ENCODE results near the gene NCOA1.

Gene NCOA1

DNA sequence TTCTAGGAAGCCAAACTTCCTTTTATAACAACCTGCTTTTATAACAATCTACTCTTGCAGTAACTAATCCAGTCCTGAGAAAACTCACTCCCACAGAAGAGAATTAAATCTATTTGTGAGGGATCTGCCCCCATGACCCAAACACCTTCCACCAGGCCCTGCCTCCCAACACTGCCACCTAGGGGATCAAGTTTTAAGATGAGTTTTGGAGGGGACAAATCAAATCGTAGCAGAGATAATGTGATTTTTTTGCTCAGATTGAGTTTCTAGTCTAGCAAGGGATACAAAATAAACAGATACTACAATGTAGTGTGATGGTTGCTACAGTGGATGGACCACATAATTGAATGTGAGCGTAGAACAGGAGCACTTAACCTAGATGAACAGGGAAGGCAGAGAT is 52.2 kb downstream of the NCOA1 start:
- Histone ChIP-seq H2AK5ac (ENCODE audit: low read length) (no peak overlapping the region), H3K14ac (ENCODE audit: low read length) (no peak overlapping the region), H3K36me3 (ENCODE audit: control insufficient read depth in 1 of 2, insufficient read depth in 2 of 2, low read length in 2 of 2) (no peaks in the 10 kb centered on the region), H3K79me2 (ENCODE audit: control insufficient read depth, insufficient read depth, low read length, poor library complexity) (no peaks in the 10 kb centered on the region), H2BK12ac (ENCODE audit: low read length) (no peak overlapping the region), H3K4me2 (ENCODE audit: low read length) (no peak overlapping the region), H3K18ac (ENCODE audit: low read length) (no peak overlapping the region), H3K23ac (ENCODE audit: low read length) (no peak overlapping the region), H3K4me1 (ENCODE audit: control insufficient read depth in 1 of 2, insufficient read depth in 2 of 2, low read length in 2 of 2) (no peaks in the 10 kb centered on the region), H2AFZ (ENCODE audit: insufficient read depth, low read length, poor library complexity) (no peak overlapping the region), H4K8ac (ENCODE audit: low read depth, low read length) (no peak overlapping the region), H3K4ac (ENCODE audit: low read depth, low read length) (no peak overlapping the region), H4K12ac (ENCODE audit: low read depth, low read length) (no peak overlapping the region), H2BK120ac (ENCODE audit: insufficient read depth, low read length, poor library complexity) (no peak overlapping the region), H2BK5ac (ENCODE audit: low read depth, low read length, poor library complexity) (no peak overlapping the region), H3K27ac (ENCODE audit: low read depth, low read length) (no peak overlapping the region), H4K91ac (ENCODE audit: low read depth, low read length) (no peak overlapping the region), H3K4me3 (ENCODE audit: low read depth, low read length) (no peak overlapping the region), H3K9me3 (ENCODE audit: insufficient read depth, low read depth, low read length) (peaks cover 2% of the 10 kb centered on the region), H3K27me3 (ENCODE audit: insufficient read depth, low read length) (no peaks in the 10 kb centered on the region), H3K9ac (ENCODE audit: low read length) (no peak overlapping the region), H3K79me1 (ENCODE audit: low read length) (no peaks in the 10 kb centered on the region)
- no peak for DNase-seq
- no CpG with 5 or more reads among the region's 2 CpGs for WGBS (ENCODE audit: extremely low coverage, insufficient coverage, insufficient read length)

DNA sequence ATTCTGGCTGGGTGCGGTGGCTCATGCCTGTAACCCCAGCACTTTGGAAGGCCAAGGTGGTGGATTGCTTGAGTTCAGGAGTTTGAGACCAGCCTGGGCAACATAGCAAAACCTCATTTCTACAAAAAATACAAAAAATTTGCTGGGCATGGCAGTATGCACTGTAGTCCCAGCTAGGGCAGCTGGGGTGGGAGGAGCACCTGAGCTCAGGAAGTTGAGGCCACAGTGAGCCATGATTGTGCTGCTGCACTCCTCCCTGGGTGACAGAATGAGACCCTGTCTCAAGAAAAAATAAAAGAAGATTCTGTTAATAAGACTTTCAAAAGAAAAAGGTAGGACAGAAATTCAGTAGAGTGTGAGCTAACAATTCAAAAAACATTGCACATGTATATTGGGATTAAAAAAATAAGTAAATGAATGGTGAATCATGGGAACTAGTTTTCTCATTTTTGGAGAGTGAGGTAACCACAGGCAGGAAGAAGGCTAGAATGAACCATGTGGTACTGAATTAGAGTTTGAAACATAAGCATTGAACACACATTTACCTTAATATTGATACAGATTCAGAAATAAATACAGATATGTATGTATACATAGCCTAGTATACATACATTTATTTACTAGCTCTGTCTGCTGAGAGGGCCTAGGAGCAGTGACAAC is 53.5 kb downstream of the NCOA1 start:
- H2BK12ac ChIP-seq (ENCODE audit: low read length), result no peak overlapping the region
- no peak overlapping the region for H4K91ac ChIP-seq (ENCODE audit: low read depth, low read length)
- H3K9ac ChIP-seq (ENCODE audit: low read length), result no peak overlapping the region
- H3K4ac ChIP-seq (ENCODE audit: low read depth, low read length), result no peak overlapping the region
- no peak overlapping the region for H3K27ac ChIP-seq (ENCODE audit: low read depth, low read length)
- no peak overlapping the region for H3K18ac ChIP-seq (ENCODE audit: low read length)
- WGBS (ENCODE audit: extremely low coverage, insufficient coverage, insufficient read length), result no CpG with 5 or more reads among the region's 1 CpG
- peaks cover 3% of the 10 kb centered on the region for H3K9me3 ChIP-seq (ENCODE audit: insufficient read depth, low read depth, low read length)
- H3K4me2 ChIP-seq (ENCODE audit: low read length), result no peak overlapping the region
- H2AFZ ChIP-seq (ENCODE audit: insufficient read depth, low read length, poor library complexity), result no peak overlapping the region
- no peak overlapping the region for H2BK120ac ChIP-seq (ENCODE audit: insufficient read depth, low read length, poor library complexity)
- no peak overlapping the region for H2AK5ac ChIP-seq (ENCODE audit: low read length)
- DNase-seq, result no peak
- H3K23ac ChIP-seq (ENCODE audit: low read length), result no peak overlapping the region
- H3K36me3 ChIP-seq (ENCODE audit: control insufficient read depth in 1 of 2, insufficient read depth in 2 of 2, low read length in 2 of 2), result no peaks in the 10 kb centered on the region
- H3K14ac ChIP-seq (ENCODE audit: low read length), result no peak overlapping the region
- H3K79me1 ChIP-seq (ENCODE audit: low read length), result no peaks in the 10 kb centered on the region
- no peak overlapping the region for H2BK5ac ChIP-seq (ENCODE audit: low read depth, low read length, poor library complexity)
- no peak overlapping the region for H4K12ac ChIP-seq (ENCODE audit: low read depth, low read length)
- H3K27me3 ChIP-seq (ENCODE audit: insufficient read depth, low read length), result no peaks in the 10 kb centered on the region
- no peak overlapping the region for H4K8ac ChIP-seq (ENCODE audit: low read depth, low read length)
- H3K4me3 ChIP-seq (ENCODE audit: low read depth, low read length), result no peak overlapping the region
- no peaks in the 10 kb centered on the region for H3K4me1 ChIP-seq (ENCODE audit: control insufficient read depth in 1 of 2, insufficient read depth in 2 of 2, low read length in 2 of 2)
- H3K79me2 ChIP-seq (ENCODE audit: control insufficient read depth, insufficient read depth, low read length, poor library complexity), result no peaks in the 10 kb centered on the region

DNA sequence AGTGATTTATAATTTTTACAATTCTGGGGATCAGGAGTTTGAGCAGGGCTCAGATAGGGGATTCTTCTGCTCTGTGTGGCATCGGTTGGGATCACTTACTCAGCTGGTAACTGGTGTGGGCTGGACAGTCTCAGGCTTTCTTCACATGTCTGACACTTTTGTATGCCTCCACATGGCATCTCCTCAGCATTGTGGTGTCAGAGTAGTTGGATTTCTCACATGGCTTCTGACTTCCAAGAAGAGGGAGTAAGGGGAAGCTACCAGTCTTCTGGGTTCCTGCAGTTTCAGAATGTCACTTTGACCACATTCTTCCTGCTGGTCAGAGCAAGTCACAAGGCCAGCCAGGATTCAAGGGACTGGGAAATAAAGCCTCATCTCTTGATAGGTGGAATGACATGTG is 55.6 kb downstream of the NCOA1 start:
- no peaks in the 10 kb centered on the region for H3K79me2 ChIP-seq (ENCODE audit: control insufficient read depth, insufficient read depth, low read length, poor library complexity)
- H3K4ac ChIP-seq (ENCODE audit: low read depth, low read length), result no peak overlapping the region
- no peaks in the 10 kb centered on the region for H3K36me3 ChIP-seq (ENCODE audit: control insufficient read depth in 1 of 2, insufficient read depth in 2 of 2, low read length in 2 of 2)
- H4K8ac ChIP-seq (ENCODE audit: low read depth, low read length), result no peak overlapping the region
- H3K27ac ChIP-seq (ENCODE audit: low read depth, low read length), result no peak overlapping the region
- H3K18ac ChIP-seq (ENCODE audit: low read length), result no peak overlapping the region
- H2BK5ac ChIP-seq (ENCODE audit: low read depth, low read length, poor library complexity), result no peak overlapping the region
- H3K9ac ChIP-seq (ENCODE audit: low read length), result no peak overlapping the region
- H2BK120ac ChIP-seq (ENCODE audit: insufficient read depth, low read length, poor library complexity), result no peak overlapping the region
- peaks cover 3% of the 10 kb centered on the region for H3K9me3 ChIP-seq (ENCODE audit: insufficient read depth, low read depth, low read length)
- no peak overlapping the region for H4K91ac ChIP-seq (ENCODE audit: low read depth, low read length)
- H3K4me2 ChIP-seq (ENCODE audit: low read length), result no peak overlapping the region
- no peak overlapping the region for H3K23ac ChIP-seq (ENCODE audit: low read length)
- no peaks in the 10 kb centered on the region for H3K4me1 ChIP-seq (ENCODE audit: control insufficient read depth in 1 of 2, insufficient read depth in 2 of 2, low read length in 2 of 2)
- H4K12ac ChIP-seq (ENCODE audit: low read depth, low read length), result no peak overlapping the region
- H3K27me3 ChIP-seq (ENCODE audit: insufficient read depth, low read length), result no peaks in the 10 kb centered on the region
- no peak for DNase-seq
- no CpG with 5 or more reads among the region's 1 CpG for WGBS (ENCODE audit: extremely low coverage, insufficient coverage, insufficient read length)
- H2AK5ac ChIP-seq (ENCODE audit: low read length), result no peak overlapping the region
- no peak overlapping the region for H2AFZ ChIP-seq (ENCODE audit: insufficient read depth, low read length, poor library complexity)
- no peak overlapping the region for H3K4me3 ChIP-seq (ENCODE audit: low read depth, low read length)
- H3K79me1 ChIP-seq (ENCODE audit: low read length), result no peaks in the 10 kb centered on the region
- no peak overlapping the region for H2BK12ac ChIP-seq (ENCODE audit: low read length)
- H3K14ac ChIP-seq (ENCODE audit: low read length), result no peak overlapping the region

DNA sequence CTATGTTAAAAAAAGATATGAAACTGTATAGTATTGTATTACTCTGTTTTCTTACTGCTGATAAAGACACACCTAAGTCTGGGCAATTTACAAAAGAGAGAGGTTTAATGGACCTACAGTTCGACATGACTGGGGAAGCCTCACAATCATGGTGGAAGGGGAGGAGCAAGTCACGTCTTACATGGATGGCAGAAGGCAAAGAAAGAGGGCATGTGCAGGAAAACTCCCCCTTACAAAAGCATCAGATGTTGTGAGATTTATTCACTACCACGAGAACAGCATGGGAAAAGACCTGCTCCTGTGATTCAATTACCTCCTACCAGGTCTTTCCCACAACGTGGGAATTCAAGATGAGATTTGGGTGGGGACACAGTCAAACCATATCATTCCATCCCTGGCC is 57.0 kb downstream of the NCOA1 start:
- Histone ChIP-seq H3K36me3 (ENCODE audit: control insufficient read depth in 1 of 2, insufficient read depth in 2 of 2, low read length in 2 of 2) (no peaks in the 10 kb centered on the region), H3K9ac (ENCODE audit: low read length) (no peak overlapping the region), H3K79me2 (ENCODE audit: control insufficient read depth, insufficient read depth, low read length, poor library complexity) (no peaks in the 10 kb centered on the region), H4K12ac (ENCODE audit: low read depth, low read length) (no peak overlapping the region), H3K79me1 (ENCODE audit: low read length) (no peaks in the 10 kb centered on the region), H2AFZ (ENCODE audit: insufficient read depth, low read length, poor library complexity) (no peak overlapping the region), H3K27me3 (ENCODE audit: insufficient read depth, low read length) (no peaks in the 10 kb centered on the region), H3K27ac (ENCODE audit: low read depth, low read length) (no peak overlapping the region), H3K4me2 (ENCODE audit: low read length) (no peak overlapping the region), H4K8ac (ENCODE audit: low read depth, low read length) (no peak overlapping the region), H3K18ac (ENCODE audit: low read length) (no peak overlapping the region), H2BK120ac (ENCODE audit: insufficient read depth, low read length, poor library complexity) (no peak overlapping the region), H2AK5ac (ENCODE audit: low read length) (no peak overlapping the region), H3K14ac (ENCODE audit: low read length) (no peak overlapping the region), H3K9me3 (ENCODE audit: insufficient read depth, low read depth, low read length) (peaks cover 3% of the 10 kb centered on the region), H2BK12ac (ENCODE audit: low read length) (no peak overlapping the region), H2BK5ac (ENCODE audit: low read depth, low read length, poor library complexity) (no peak overlapping the region), H3K4me1 (ENCODE audit: control insufficient read depth in 1 of 2, insufficient read depth in 2 of 2, low read length in 2 of 2) (no peaks in the 10 kb centered on the region), H3K23ac (ENCODE audit: low read length) (no peak overlapping the region), H3K4me3 (ENCODE audit: low read depth, low read length) (no peak overlapping the region), H4K91ac (ENCODE audit: low read depth, low read length) (no peak overlapping the region), H3K4ac (ENCODE audit: low read depth, low read length) (no peak overlapping the region)
- WGBS (ENCODE audit: extremely low coverage, insufficient coverage, insufficient read length), result no CpG with 5 or more reads among the region's 4 CpGs
- no peak for DNase-seq
